ENCODE measurements around the gene WDR77. TPM values are rescaled to one million over a fixed set of nuclear protein-coding genes. Genes with fewer than 3 reads are reported as not detected.

WDR77 gene
- total RNA-seq, 2 experiments from 2014 or later, result 12.4 to 15.1 TPM

DNA sequence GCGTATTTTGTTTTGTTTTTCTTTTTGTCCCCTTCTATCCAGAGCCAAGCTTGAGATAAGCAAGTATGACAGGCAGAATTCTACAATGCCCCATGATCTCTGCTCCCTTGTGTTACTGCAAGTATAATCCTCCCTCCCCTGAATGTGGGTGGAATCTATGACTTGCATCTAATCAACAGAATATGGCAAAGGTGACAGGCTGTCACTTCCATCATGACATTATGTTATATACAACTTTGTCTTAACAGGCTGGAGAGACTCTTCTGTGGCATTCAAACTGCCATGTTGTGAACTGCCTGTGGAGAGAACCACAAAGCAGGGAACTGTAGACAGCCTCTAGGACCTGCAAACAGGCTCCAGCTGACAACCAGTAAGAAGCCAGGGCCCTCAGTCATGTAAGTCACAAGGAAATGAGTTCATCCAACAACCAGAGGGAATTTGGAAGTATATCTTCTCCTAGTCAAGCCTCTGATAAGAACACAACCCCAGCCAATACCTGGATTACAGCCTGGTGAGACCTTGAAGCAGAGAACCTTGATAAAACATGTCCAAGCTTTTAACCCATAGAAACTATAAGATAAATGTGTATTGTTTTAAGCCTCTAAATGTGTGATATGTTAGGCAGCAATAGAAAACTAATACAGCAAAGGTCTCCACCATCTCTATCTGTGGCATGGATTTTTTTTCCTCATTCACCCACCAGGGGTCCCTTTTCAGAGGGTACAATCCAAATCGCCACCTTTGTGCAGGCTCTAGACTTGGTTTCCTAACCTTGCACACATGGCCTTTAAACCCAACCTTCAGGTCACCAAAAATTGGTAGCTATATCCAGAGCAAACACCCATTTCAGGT, 19.0 kb upstream of the WDR77 start:
- H3K36me3 Mint-ChIP-seq (ENCODE audit: low read depth), result peaks cover 28% of the 10 kb centered on the region
- intact Hi-C loops (cut with DNase I, micrococcal nuclease), result loop anchor here in 1 of 2 experiments (2.0 kb wide), 1 partner anchor 17 kb away; no protein-coding TSS in a partner anchor
- H3K27ac Mint-ChIP-seq, result no peak overlapping the region
- POLR2A ChIA-PET, result interaction anchor here (1.2 kb wide), 1 partner anchor 287 kb away, joined by 3 read pairs; no protein-coding TSS in a partner anchor
- TF ChIP-seq, protein P1, sequence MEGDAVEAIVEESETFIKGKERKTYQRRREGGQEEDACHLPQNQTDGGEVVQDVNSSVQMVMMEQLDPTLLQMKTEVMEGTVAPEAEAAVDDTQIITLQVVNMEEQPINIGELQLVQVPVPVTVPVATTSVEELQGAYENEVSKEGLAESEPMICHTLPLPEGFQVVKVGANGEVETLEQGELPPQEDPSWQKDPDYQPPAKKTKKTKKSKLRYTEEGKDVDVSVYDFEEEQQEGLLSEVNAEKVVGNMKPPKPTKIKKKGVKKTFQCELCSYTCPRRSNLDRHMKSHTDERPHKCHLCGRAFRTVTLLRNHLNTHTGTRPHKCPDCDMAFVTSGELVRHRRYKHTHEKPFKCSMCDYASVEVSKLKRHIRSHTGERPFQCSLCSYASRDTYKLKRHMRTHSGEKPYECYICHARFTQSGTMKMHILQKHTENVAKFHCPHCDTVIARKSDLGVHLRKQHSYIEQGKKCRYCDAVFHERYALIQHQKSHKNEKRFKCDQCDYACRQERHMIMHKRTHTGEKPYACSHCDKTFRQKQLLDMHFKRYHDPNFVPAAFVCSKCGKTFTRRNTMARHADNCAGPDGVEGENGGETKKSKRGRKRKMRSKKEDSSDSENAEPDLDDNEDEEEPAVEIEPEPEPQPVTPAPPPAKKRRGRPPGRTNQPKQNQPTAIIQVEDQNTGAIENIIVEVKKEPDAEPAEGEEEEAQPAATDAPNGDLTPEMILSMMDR (IDR thresholded peaks at IDR 0.05), result no peak
- Histone ChIP-seq H3K9me3 (ENCODE audit: control insufficient read depth in 1 of 2, insufficient read depth in 1 of 2, low read length in 2 of 2) (no peaks in the 10 kb centered on the region), H3K36me3 (ENCODE audit: insufficient read depth, low read length) (peaks cover 16% of the 10 kb centered on the region), H3K4me1 (ENCODE audit: insufficient read depth, low read length) (peaks cover 40% of the 10 kb centered on the region), H3K4me3 (ENCODE audit: low read length) (no peak overlapping the region), H3K27me3 (ENCODE audit: control insufficient read depth in 1 of 2, insufficient read depth in 2 of 2, low read length in 2 of 2) (no peaks in the 10 kb centered on the region), H3K27ac (ENCODE audit: low read depth in 1 of 2, low read length in 2 of 2) (no peak overlapping the region)
- DNase-seq (no peak), ATAC-seq (ENCODE audit: poor library complexity) (no peak)
- CTCF ChIA-PET, result interaction anchor here (0.8 to 1.0 kb wide), 2 partner anchors 11 to 20 kb away, joined by 3 read pairs; no protein-coding TSS in a partner anchor
- peaks cover 29% of the 10 kb centered on the region for H3K4me1 Mint-ChIP-seq (ENCODE audit: low read depth)
- no peaks in the 10 kb centered on the region for H3K9me3 Mint-ChIP-seq
- H3K27me3 Mint-ChIP-seq, result no peaks in the 10 kb centered on the region
- no peak overlapping the region for H3K4me3 Mint-ChIP-seq

DNA sequence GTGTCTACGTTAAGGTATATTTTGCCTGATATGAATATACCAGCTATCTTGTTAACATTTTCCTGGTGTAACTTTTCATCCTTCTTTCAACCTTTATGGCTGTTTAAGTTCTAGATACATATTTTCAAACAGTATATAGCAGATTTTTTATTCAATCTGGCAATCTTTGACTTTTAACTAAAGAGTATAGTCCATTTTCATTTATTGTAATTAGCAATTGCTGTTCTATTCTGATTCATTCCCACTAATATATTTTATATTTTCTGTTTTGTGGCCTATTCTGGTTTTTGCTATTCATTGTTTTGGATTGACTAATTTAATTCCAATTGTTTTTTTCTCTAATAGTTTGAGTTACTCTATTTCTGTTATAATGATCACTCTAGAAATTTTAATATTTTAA, 17.4 kb upstream of the WDR77 start:
- H3K4me1 ChIP-seq (ENCODE audit: insufficient read depth, low read length), result peaks cover 25% of the 10 kb centered on the region
- Mint-ChIP-seq H3K4me1 (ENCODE audit: low read depth) (peaks cover 23% of the 10 kb centered on the region), H3K9me3 (no peaks in the 10 kb centered on the region), H3K27me3 (no peaks in the 10 kb centered on the region), H3K4me3 (no peak overlapping the region), H3K27ac (no peak overlapping the region), H3K36me3 (ENCODE audit: low read depth) (peaks cover 45% of the 10 kb centered on the region)
- no peak overlapping the region for H3K27ac ChIP-seq (ENCODE audit: low read depth in 1 of 2, low read length in 2 of 2)
- no peak for ATAC-seq (ENCODE audit: poor library complexity)
- H3K36me3 ChIP-seq (ENCODE audit: insufficient read depth, low read length), result peaks cover 27% of the 10 kb centered on the region
- ChIA-PET CTCF (no interaction called here), POLR2A (interaction anchor here (1.7 to 2.1 kb wide), 2 partner anchors 11 to 16 kb away, joined by 3 to 11 read pairs; no protein-coding TSS in a partner anchor)
- DNase-seq, result no peak
- intact Hi-C loops (cut with DNase I, micrococcal nuclease), result no loop called here
- H3K27me3 ChIP-seq (ENCODE audit: control insufficient read depth in 1 of 2, insufficient read depth in 2 of 2, low read length in 2 of 2), result no peaks in the 10 kb centered on the region
- no peak overlapping the region for H3K4me3 ChIP-seq (ENCODE audit: low read length)
- TF ChIP-seq, protein P1 (IDR thresholded peaks at IDR 0.05), result no peak
- H3K9me3 ChIP-seq (ENCODE audit: control insufficient read depth in 1 of 2, insufficient read depth in 1 of 2, low read length in 2 of 2), result no peaks in the 10 kb centered on the region

DNA sequence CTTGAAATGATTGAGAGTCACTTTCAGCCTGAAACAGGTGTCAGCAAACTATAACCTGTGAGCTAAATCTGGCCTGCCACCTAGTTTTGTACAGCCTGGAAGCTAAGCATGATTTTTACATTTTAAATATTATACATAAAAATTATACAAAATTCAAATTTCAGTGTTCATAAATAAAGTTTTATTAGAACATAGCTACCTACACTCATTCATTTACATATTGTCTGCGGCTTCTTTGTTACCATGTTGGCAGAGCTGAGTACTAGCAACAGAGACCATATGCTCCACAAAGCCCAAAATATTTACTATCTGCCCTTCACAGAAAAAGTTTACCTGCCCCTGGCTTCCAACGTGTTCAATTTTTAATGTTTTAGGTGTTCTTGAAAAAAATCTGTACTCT, 16.7 kb upstream of the WDR77 start:
- peaks cover 52% of the 10 kb centered on the region for H3K36me3 Mint-ChIP-seq (ENCODE audit: low read depth)
- ChIA-PET CTCF (no interaction called here), POLR2A (interaction anchor here (0.7 to 2.4 kb wide), 5 partner anchors 12 to 237 kb away, joined by 3 to 11 read pairs (median 4); no protein-coding TSS in a partner anchor)
- Histone ChIP-seq H3K27me3 (ENCODE audit: control insufficient read depth in 1 of 2, insufficient read depth in 2 of 2, low read length in 2 of 2) (no peaks in the 10 kb centered on the region), H3K4me1 (ENCODE audit: insufficient read depth, low read length) (peaks cover 19% of the 10 kb centered on the region), H3K4me3 (ENCODE audit: low read length) (no peak overlapping the region), H3K27ac (ENCODE audit: low read depth in 1 of 2, low read length in 2 of 2) (no peak overlapping the region), H3K9me3 (ENCODE audit: control insufficient read depth in 1 of 2, insufficient read depth in 1 of 2, low read length in 2 of 2) (no peaks in the 10 kb centered on the region), H3K36me3 (ENCODE audit: insufficient read depth, low read length) (peaks cover 27% of the 10 kb centered on the region)
- no peaks in the 10 kb centered on the region for H3K9me3 Mint-ChIP-seq
- H3K4me1 Mint-ChIP-seq (ENCODE audit: low read depth), result peaks cover 23% of the 10 kb centered on the region
- DNase-seq, result no peak
- no peak overlapping the region for H3K27ac Mint-ChIP-seq
- H3K27me3 Mint-ChIP-seq, result no peaks in the 10 kb centered on the region
- no peak for ATAC-seq (ENCODE audit: poor library complexity)
- TF ChIP-seq, protein P1 (IDR thresholded peaks at IDR 0.05), result no peak
- H3K4me3 Mint-ChIP-seq, result no peak overlapping the region
- intact Hi-C loops (cut with DNase I, micrococcal nuclease), result no loop called here
